CD14-positive monocyte (primary cell): ENCODE measurements around the gene DPEP2NB. TPM values are rescaled to one million over a fixed set of nuclear protein-coding genes. Genes with fewer than 3 reads are reported as not detected.

Experiments used
- DNase-seq, 3 donors: peaks; one replicate each; pipeline ENCODE4 v3.0.0-alpha.2; 2011 to 2022
- H2AFZ ChIP-seq: 2 replicates; pipeline ENCODE4 v1.6.0; 2012; ENCODE audit warnings: mild to moderate bottlenecking, low read depth, low read length, inconsistent platforms; ENCODE audit not compliant: insufficient read depth, poor library complexity, severe bottlenecking
- H3K27ac ChIP-seq, 2 donors: 1 replicate in 1 of 2; 2 replicates in 1 of 2; pipeline ENCODE4 v1.5.1; 2012 to 2013; ENCODE audit warnings: low read length in 2 of 2, control low read depth in 1 of 2, inconsistent platforms in 1 of 2, low read depth in 1 of 2, mild to moderate bottlenecking in 1 of 2
- H3K27me3 ChIP-seq, 2 donors: one replicate each; pipeline versions ENCODE4 v1.6.0 to v1.6.1; 2011 to 2013; ENCODE audit warnings: low read length in 2 of 2; ENCODE audit not compliant: control insufficient read depth in 2 of 2, insufficient read depth in 2 of 2
- H3K36me3 ChIP-seq, 2 donors: replicated peaks in 1 of 2; 1 replicate in 1 of 2; 2 replicates in 1 of 2; pipeline versions ENCODE4 v1.5.1 to v1.6.1; 2012 to 2013; ENCODE audit warnings: low read length in 2 of 2, control low read depth in 1 of 2, inconsistent platforms in 1 of 2, mild to moderate bottlenecking in 1 of 2; ENCODE audit not compliant: insufficient read depth in 2 of 2, control insufficient read depth in 1 of 2
- H3K4me1 ChIP-seq, 2 donors: 1 replicate in 1 of 2; 2 replicates in 1 of 2; pipeline versions ENCODE4 v1.5.1 to v1.6.1; 2012 to 2013; ENCODE audit warnings: low read length in 2 of 2, control low read depth in 1 of 2, inconsistent platforms in 1 of 2, mild to moderate bottlenecking in 1 of 2, moderate library complexity in 1 of 2; ENCODE audit not compliant: insufficient read depth in 2 of 2, control insufficient read depth in 1 of 2
- H3K4me2 ChIP-seq: replicated peaks from 2 replicates; pipeline ENCODE3; 2012; ENCODE audit warnings: low read length, moderate library complexity, mild to moderate bottlenecking; ENCODE audit not compliant: poor library complexity, severe bottlenecking; ENCODE audit errors: extremely low read depth
- H3K4me3 ChIP-seq, 3 experiments: fragments of 200-600 bp in 1 of 3; sonication (generic) in 1 of 3; replicated peaks in 1 of 3; 1 replicate in 2 of 3; 2 replicates in 1 of 3; pipeline ENCODE4 v1.5.1; 2011 to 2013; ENCODE audit warnings: low read length in 3 of 3, mild to moderate bottlenecking in 3 of 3, control low read depth in 2 of 3, low read depth in 2 of 3, inconsistent platforms in 1 of 3, moderate library complexity in 1 of 3
- H3K79me2 ChIP-seq: 2 replicates; pipeline ENCODE4 v1.6.0; 2012; ENCODE audit warnings: mild to moderate bottlenecking, control low read depth, inconsistent platforms, low read length, moderate library complexity; ENCODE audit not compliant: insufficient read depth
- H3K9ac ChIP-seq: 2 replicates; pipeline ENCODE4 v1.6.0; 2017; ENCODE audit warnings: low read length, mild to moderate bottlenecking; ENCODE audit not compliant: insufficient read depth, poor library complexity, severe bottlenecking
- H3K9me3 ChIP-seq, 2 donors: replicated peaks in 1 of 2; 1 replicate in 1 of 2; 2 replicates in 1 of 2; pipeline versions ENCODE4 v1.5.1 to v1.6.1; 2012 to 2013; ENCODE audit warnings: low read length in 2 of 2, control low read depth in 1 of 2; ENCODE audit not compliant: control insufficient read depth in 1 of 2, insufficient read depth in 1 of 2
- H4K20me1 ChIP-seq: 2 replicates; pipeline ENCODE4 v1.6.0; 2012; ENCODE audit warnings: mild to moderate bottlenecking, low read length, control low read depth, moderate library complexity; ENCODE audit not compliant: insufficient read depth
- H3K27ac Mint-ChIP-seq, 7 donors: one replicate each; pipeline ENCODE4 v1.8.0; 2020; ENCODE audit warnings: mild to moderate bottlenecking in 7 of 7, mixed read lengths in 7 of 7, moderate library complexity in 6 of 7, inconsistent platforms in 2 of 7
- H3K27me3 Mint-ChIP-seq, 3 donors: one replicate each; pipeline ENCODE4 v1.8.0; 2021 to 2022; ENCODE audit warnings: low read depth in 3 of 3, mild to moderate bottlenecking in 3 of 3, mixed read lengths in 3 of 3, moderate library complexity in 3 of 3, inconsistent platforms in 1 of 3
- H3K36me3 Mint-ChIP-seq, 2 donors: one replicate each; pipeline ENCODE4 v1.8.0; 2020; ENCODE audit warnings: mixed read lengths in 2 of 2, inconsistent platforms in 1 of 2, mild to moderate bottlenecking in 1 of 2
- H3K4me1 Mint-ChIP-seq: one replicate; pipeline ENCODE4 v1.8.0; 2020; ENCODE audit warnings: mild to moderate bottlenecking, mixed read lengths
- H3K4me3 Mint-ChIP-seq, 2 donors: one replicate each; pipeline ENCODE4 v1.8.0; 2020; ENCODE audit warnings: mild to moderate bottlenecking in 2 of 2, mixed read lengths in 2 of 2, moderate library complexity in 1 of 2
- H3K9me3 Mint-ChIP-seq, 7 donors: one replicate each; pipeline ENCODE4 v1.8.0; 2020 to 2022; ENCODE audit warnings: mixed read lengths in 7 of 7, mild to moderate bottlenecking in 6 of 7, moderate library complexity in 6 of 7, inconsistent platforms in 2 of 7
- CTCF ChIP-seq: fragments of 200-600 bp; IDR thresholded peaks from one replicate; pipeline ENCODE4 v1.8.0; 2022; ENCODE audit warnings: antibody characterized with exemption, mild to moderate bottlenecking
- WGBS: methylation state at CpG from one replicate; pipeline ENCODE4 v1.1.5; 2013; ENCODE audit warnings: missing lambda C conversion rate; ENCODE audit not compliant: insufficient coverage; 5-methylcytosine and 5-hydroxymethylcytosine counted together
- intact Hi-C, 2 donors: fragments of 100-400 bp; cut with micrococcal nuclease; formaldehyde crosslinking; loops; one replicate each; pipeline versions ENCODE4 v1.15.0 to v1.15.1; 2023
- polyA plus RNA-seq, 3 donors: library from polyadenylated mRNA; depleted of rRNA in 1 of 3; unstranded in 2 of 3; stranded (reverse) in 1 of 3; fragments of 300-500 nt in 2 of 3; fragments of >200 nt in 1 of 3; fragmentation: Illumina TruSeq in 2 of 3; gene quantifications; 1 replicate in 2 of 3; 2 replicates in 1 of 3; pipeline ENCODE4 v1.2.3, GENCODE V29; 2012 to 2021

DPEP2NB gene
- polyA plus RNA-seq, 3 donors: not detected

DNA sequence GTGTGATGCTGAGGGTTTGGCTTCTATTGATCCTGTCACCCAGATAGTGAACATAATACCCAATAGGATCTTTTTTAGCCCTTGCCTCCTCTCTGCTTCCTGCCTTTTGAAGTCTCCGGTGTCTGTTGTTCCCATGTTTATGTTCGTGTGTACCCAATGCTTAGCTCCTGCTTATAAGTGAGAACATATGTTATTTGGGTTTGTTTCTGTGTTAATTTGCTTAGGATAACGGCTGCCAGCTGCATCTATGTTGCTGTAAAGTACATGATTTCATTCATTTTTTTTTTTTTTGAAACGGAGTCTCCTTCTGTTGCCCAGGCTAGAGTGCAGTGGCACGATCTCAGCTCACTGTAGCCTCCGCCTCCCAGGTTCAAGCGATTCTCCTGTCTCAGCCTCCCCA is 30.4 kb upstream of the DPEP2NB start:
- Mint-ChIP-seq H3K4me3 (no peak overlapping the region), H3K27ac (peak overlapping the region in 2 of 7 donors; percentile 63 to 66), H3K36me3 (peaks cover 43 to 67% of the 10 kb centered on the region in 2 donors), H3K27me3 (peaks cover 1 to 3% (median 3%) of the 10 kb centered on the region in 3 donors), H3K9me3 (no peaks in the 10 kb centered on the region), H3K4me1 (peaks cover 53% of the 10 kb centered on the region)
- Histone ChIP-seq H3K9ac (no peak overlapping the region), H3K27ac (no peak overlapping the region), H3K79me2 (peaks cover 59% of the 10 kb centered on the region), H4K20me1 (peaks cover 4% of the 10 kb centered on the region), H3K4me1 (peaks cover 39 to 47% of the 10 kb centered on the region in 2 donors), H3K27me3 (no peaks in the 10 kb centered on the region), H3K36me3 (peaks cover 22 to 47% of the 10 kb centered on the region in 2 donors), H3K9me3 (no peaks in the 10 kb centered on the region), H3K4me3 (no peak overlapping the region), H2AFZ (no peak overlapping the region), H3K4me2 (no peak overlapping the region)
- whole genome bisulfite sequencing: 100% methylated on average over 4 of the region's 7 CpGs
- TF ChIP-seq CTCF: no peak
- DNase-seq: no peak
- intact Hi-C loops: no loop called here

GRCh38 chr16:68041783-68042182 is 26.1 kb upstream of the DPEP2NB start:
- no peaks in the 10 kb centered on the region for H4K20me1 ChIP-seq
- no CpG with 5 or more reads among the region's 2 CpGs for WGBS

More at GRCh38 chr16:68041783-68042182, 26.1 kb upstream of the DPEP2NB start:
- intact Hi-C loops: loop anchor here in 1 of 2 donors (5.0 kb wide), 1 partner anchor 104 kb away; the partner anchor contains the start of gene PSMB10
- Mint-ChIP-seq H3K4me1 (peaks cover 72% of the 10 kb centered on the region), H3K27me3 (peaks cover 0 to 2% (median 1%) of the 10 kb centered on the region in 3 donors), H3K36me3 (peaks cover 19 to 27% of the 10 kb centered on the region in 2 donors), H3K4me3 (peak overlapping the region; percentile 13 to 73), H3K27ac (peak overlapping the region; percentile 74 to 96 (median 90)), H3K9me3 (no peaks in the 10 kb centered on the region)
- no peak overlapping the region for H2AFZ ChIP-seq
- H3K27me3 ChIP-seq: no peaks in the 10 kb centered on the region
- H3K9me3 ChIP-seq: no peaks in the 10 kb centered on the region
- peak overlapping the region; percentile 70 for H3K4me2 ChIP-seq
- H3K79me2 ChIP-seq: peaks cover 64% of the 10 kb centered on the region
- H3K4me3 ChIP-seq: peak overlapping the region; percentile 16 to 62 (median 25)
- H3K4me1 ChIP-seq: peaks cover 72 to 79% of the 10 kb centered on the region in 2 donors
- peak overlapping the region; percentile 80 for H3K27ac ChIP-seq
- H3K9ac ChIP-seq: no peak overlapping the region
- H3K36me3 ChIP-seq: peaks cover 0 to 8% of the 10 kb centered on the region in 2 donors
- no peak for TF ChIP-seq CTCF
- DNase-seq: peak; percentile 42 to 75 (median 73)
